HepG2 (cell line): ENCODE data around the gene ALCAM. TPM values are rescaled to one million over a fixed set of nuclear protein-coding genes. Genes with fewer than 3 reads are reported as not detected.

Experiments used
- ELF4 ChIP-seq: sonication (generic); formaldehyde crosslinking; IDR thresholded peaks from 2 replicates; pipeline ENCODE4 v1.5.0; 2020; ENCODE audit warnings: missing genetic modification reagents, mild to moderate bottlenecking, moderate library complexity, borderline replicate concordance
- GABPA ChIP-seq, 2 experiments: IDR thresholded peaks; 2 replicates each; pipeline ENCODE4 v1.6.1; 2011 to 2016; ENCODE audit warnings: low read depth in 2 of 2, low read length in 1 of 2, missing biosample characterization in 1 of 2, missing genetic modification characterization in 1 of 2
- HDAC6 ChIP-seq: fragments of 200-600 bp; sonication (generic); IDR thresholded peaks from 2 replicates; pipeline ENCODE4 v1.7.0; 2017; ENCODE audit warnings: mild to moderate bottlenecking, antibody characterized with exemption, low read length, low read depth
- HOXA5 ChIP-seq: sonication (generic); formaldehyde crosslinking; IDR thresholded peaks from 2 replicates; pipeline ENCODE4 v1.4.0; 2020; ENCODE audit warnings: missing genetic modification reagents
- MED8 ChIP-seq: sonication (generic); formaldehyde crosslinking; IDR thresholded peaks from 2 replicates; pipeline ENCODE4 v1.8.1; 2023; ENCODE audit warnings: mild to moderate bottlenecking, missing genetic modification reagents; ENCODE audit not compliant: insufficient replicate concordance
- NBN ChIP-seq: fragments of 450-650 bp; conservative IDR thresholded peaks from 2 replicates; pipeline ENCODE4 v1.6.1; 2017
- POLR2G ChIP-seq: fragments of 200-400 bp; formaldehyde crosslinking; IDR thresholded peaks from 2 replicates; pipeline ENCODE4 v1.6.1; 2018; ENCODE audit warnings: mild to moderate bottlenecking, low read depth, low read length, moderate library complexity
- REST ChIP-seq, 2 experiments: IDR thresholded peaks; 2 replicates each; pipeline ENCODE4 v1.6.1; 2011 to 2012; ENCODE audit warnings: low read length in 2 of 2, borderline replicate concordance in 1 of 2, low read depth in 1 of 2, mild to moderate bottlenecking in 1 of 2, moderate library complexity in 1 of 2
- RFX3 ChIP-seq: IDR thresholded peaks from 2 replicates; pipeline ENCODE4 v1.6.1; 2016; ENCODE audit warnings: missing biosample characterization, missing genetic modification reagents
- SCMH1 ChIP-seq: sonication (generic); formaldehyde crosslinking; IDR thresholded peaks from 2 replicates; pipeline ENCODE4 v1.9.0; 2021; ENCODE audit warnings: missing genetic modification reagents, mild to moderate bottlenecking, borderline replicate concordance
- SP1 ChIP-seq, 2 experiments: fragments of 450-650 bp in 1 of 2; sonication (generic) in 1 of 2; formaldehyde crosslinking in 1 of 2; IDR thresholded peaks; 2 replicates each; pipeline versions ENCODE4 v1.4.0 to v1.6.1; 2016 to 2020; ENCODE audit warnings: missing genetic modification reagents in 1 of 2
- SRSF9 ChIP-seq: fragments of 200-400 bp; formaldehyde crosslinking; IDR thresholded peaks from 2 replicates; pipeline ENCODE4 v1.6.1; 2018; ENCODE audit warnings: borderline replicate concordance, mild to moderate bottlenecking, low read depth, low read length; ENCODE audit not compliant: insufficient read depth, poor library complexity, severe bottlenecking
- TEAD2 ChIP-seq: sonication (generic); formaldehyde crosslinking; IDR thresholded peaks from 2 replicates; pipeline ENCODE4 v1.9.0; 2021; ENCODE audit warnings: missing genetic modification reagents
- ZC3H13 ChIP-seq: sonication (generic); formaldehyde crosslinking; IDR thresholded peaks from 2 replicates; pipeline ENCODE4 v1.8.1; 2023; ENCODE audit warnings: mild to moderate bottlenecking, missing genetic modification reagents, moderate library complexity
- ZFY ChIP-seq: sonication (generic); formaldehyde crosslinking; IDR thresholded peaks from 2 replicates; pipeline ENCODE4 v1.4.0; 2020; ENCODE audit warnings: missing genetic modification reagents
- ZMYM3 ChIP-seq: sonication (generic); formaldehyde crosslinking; IDR thresholded peaks from 2 replicates; pipeline ENCODE4 v1.5.1; 2020; ENCODE audit warnings: mild to moderate bottlenecking, missing genetic modification reagents
- ZNF30 ChIP-seq: sonication (generic); formaldehyde crosslinking; IDR thresholded peaks from 2 replicates; pipeline ENCODE4 v1.5.0; 2020; ENCODE audit warnings: mild to moderate bottlenecking, missing genetic modification reagents
- ZNF367 ChIP-seq: sonication (generic); formaldehyde crosslinking; IDR thresholded peaks from 2 replicates; pipeline ENCODE4 v1.4.0; 2020; ENCODE audit warnings: missing genetic modification reagents, borderline replicate concordance
- ZNF451 ChIP-seq: sonication (generic); formaldehyde crosslinking; IDR thresholded peaks from 2 replicates; pipeline ENCODE4 v1.5.0; 2020; ENCODE audit warnings: mild to moderate bottlenecking, missing genetic modification reagents
- ZNF589 ChIP-seq: sonication (generic); formaldehyde crosslinking; conservative IDR thresholded peaks from 2 replicates; pipeline ENCODE4 v1.8.0; 2022; ENCODE audit warnings: mild to moderate bottlenecking, moderate library complexity, missing genetic modification reagents
- ZNF644 ChIP-seq: IDR thresholded peaks from 2 replicates; pipeline ENCODE4 v1.6.1; 2016; ENCODE audit warnings: low read depth
- ZNF761 ChIP-seq: sonication (generic); formaldehyde crosslinking; conservative IDR thresholded peaks from 2 replicates; pipeline ENCODE4 v1.4.0; 2020; ENCODE audit warnings: mild to moderate bottlenecking, missing genetic modification reagents
- ZNF775 ChIP-seq: sonication (generic); formaldehyde crosslinking; IDR thresholded peaks from 2 replicates; pipeline ENCODE4 v1.4.0; 2020; ENCODE audit warnings: missing genetic modification reagents, mild to moderate bottlenecking, moderate library complexity, borderline replicate concordance
- ZNF841 ChIP-seq: sonication (generic); formaldehyde crosslinking; IDR thresholded peaks from 2 replicates; pipeline ENCODE4 v1.8.1; 2023; ENCODE audit warnings: missing genetic modification reagents, borderline replicate concordance
- ZNF850 ChIP-seq: sonication (generic); formaldehyde crosslinking; conservative IDR thresholded peaks from 2 replicates; pipeline ENCODE4 v1.9.0; 2021; ENCODE audit warnings: mild to moderate bottlenecking, missing genetic modification reagents
- ZSCAN5A ChIP-seq: sonication (generic); formaldehyde crosslinking; IDR thresholded peaks from 2 replicates; pipeline ENCODE4 v1.8.0; 2022; ENCODE audit warnings: mild to moderate bottlenecking, missing genetic modification reagents, borderline replicate concordance
- polyA plus RNA-seq, 8 experiments: library from polyadenylated mRNA; depleted of rRNA in 3 of 8; stranded (reverse) in 7 of 8; unstranded in 1 of 8; fragments of >200 nt; fragmentation: Illumina TruSeq in 4 of 8; extraction: Trizol in 4 of 8; gene quantifications; 2 replicates each; pipeline versions ENCODE4 v1.2.1 to v1.2.3, GENCODE V29; 2011 to 2016; ENCODE audit warnings: low read depth in 4 of 8, missing spikeins in 1 of 8, mixed read lengths in 1 of 8; ENCODE audit not compliant: insufficient read depth in 1 of 8
- total RNA-seq, 5 experiments: library from RNA; depleted of rRNA; stranded (reverse); fragments of >200 nt; fragmentation: Illumina TruSeq; extraction: Trizol; gene quantifications; 2 replicates each; pipeline ENCODE4 v1.2.3, GENCODE V29; 2016; ENCODE audit warnings: low read depth in 1 of 5

ALCAM gene
- total and polyA plus RNA-seq, 2 of the 13 experiments (the other 11 are each of a cell fraction or from before 2014, with no cell fraction given): 26.0 to 33.1 TPM

GRCh38 chr3:105367406-105368213 is 901 bp downstream of the ALCAM start (continued):
- TF ChIP-seq SRSF9 (no peak), NBN (no peak), ZNF451 (peak; percentile 66; the same call in 1 of the 2 replicates), ZNF589 (CRISPR knock-in tag) (0 out of 2 replicates have a peak, but pooled peaks have one; percentile 68), ZNF644 (no peak), ZNF367 (CRISPR knock-in tag) (no peak), HDAC6 (no peak), ZNF761 (no peak), ZMYM3 (no peak), ZC3H13 (CRISPR knock-in tag) (peak; percentile 68), ZNF841 (CRISPR knock-in tag) (no peak), GABPA (IDR thresholded peaks at IDR 0.05; ENCODE audit: low read depth, low read length) (no peak), GABPA (CRISPR knock-in tag; IDR thresholded peaks at IDR 0.05; ENCODE audit: low read depth) (no peak), TEAD2 (peak; percentile 50; the same call in 1 of the 2 replicates), MED8 (CRISPR knock-in tag) (no peak), ELF4 (CRISPR knock-in tag) (no peak), RFX3 (no peak), SCMH1 (CRISPR knock-in tag) (no peak), ZFY (CRISPR knock-in tag) (peak; percentile 52), ZSCAN5A (CRISPR knock-in tag) (no peak), ZNF775 (CRISPR knock-in tag) (no peak), HOXA5 (CRISPR knock-in tag) (no peak), SP1 (IDR thresholded peaks at IDR 0.05) (no peak), SP1 (CRISPR knock-in tag; IDR thresholded peaks at IDR 0.05) (no peak), POLR2G (peak; percentile 14; the same call in 1 of the 2 replicates), ZNF30 (CRISPR knock-in tag) (0 out of 2 replicates have a peak, but pooled peaks have one; percentile 5), REST (IDR thresholded peaks at IDR 0.05; ENCODE audit: borderline replicate concordance in 1 of 2, low read depth in 1 of 2, low read length in 2 of 2) (no peak), ZNF850 (CRISPR knock-in tag) (no peak)
